Dendritic cell treated with granulocyte-macrophage colony-stimulating factor and Interleukin-4, amounts not matched to agents 40 ng/mL and 50 ng/mL, for 4 days (primary cell): ENCODE data around the gene DUSP9.

Experiments used
- H3K27ac Mint-ChIP-seq: one replicate; pipeline ENCODE4 v1.8.0; 2022; ENCODE audit warnings: mild to moderate bottlenecking, mixed read lengths
- H3K27me3 Mint-ChIP-seq: one replicate; pipeline ENCODE4 v1.8.0; 2022; ENCODE audit warnings: mild to moderate bottlenecking, mixed read lengths
- H3K36me3 Mint-ChIP-seq: one replicate; pipeline ENCODE4 v1.8.0; 2022; ENCODE audit warnings: low read depth, mixed read lengths
- H3K4me1 Mint-ChIP-seq: one replicate; pipeline ENCODE4 v1.8.0; 2022; ENCODE audit warnings: low read depth, mixed read lengths
- H3K4me3 Mint-ChIP-seq: one replicate; pipeline ENCODE4 v1.8.0; 2022; ENCODE audit warnings: mild to moderate bottlenecking, moderate library complexity, mixed read lengths
- H3K9me3 Mint-ChIP-seq: one replicate; pipeline ENCODE4 v1.8.0; 2022; ENCODE audit warnings: mixed read lengths
- intact Hi-C: fragments of 100-400 bp; cut with micrococcal nuclease; formaldehyde crosslinking; loops from one replicate; pipeline ENCODE4 v1.15.0; 2022

The DUSP9 gene

GRCh38 chrX:153635788-153636668 is 11.0 kb upstream of the DUSP9 start:
- intact Hi-C loops, result no loop called here
- no peaks in the 10 kb centered on the region for H3K4me1 Mint-ChIP-seq

GRCh38 chrX:153636716-153637115 is 10.3 kb upstream of the DUSP9 start:
- intact Hi-C loops, result no loop called here
- Mint-ChIP-seq H3K27me3 (peaks cover 38% of the 10 kb centered on the region), H3K4me3 (no peak overlapping the region), H3K27ac (no peak overlapping the region), H3K4me1 (peaks cover 5% of the 10 kb centered on the region), H3K9me3 (no peaks in the 10 kb centered on the region), H3K36me3 (no peaks in the 10 kb centered on the region)

More at GRCh38 chrX:153635788-153636668, 11.0 kb upstream of the DUSP9 start:
- no peaks in the 10 kb centered on the region for H3K9me3 Mint-ChIP-seq
- no peaks in the 10 kb centered on the region for H3K36me3 Mint-ChIP-seq
- no peak overlapping the region for H3K27ac Mint-ChIP-seq
- no peak overlapping the region for H3K4me3 Mint-ChIP-seq
- peaks cover 33% of the 10 kb centered on the region for H3K27me3 Mint-ChIP-seq

- Mint-ChIP-seq H3K4me1 (peaks cover 5% of the 10 kb centered on the region), H3K36me3 (no peaks in the 10 kb centered on the region), H3K9me3 (no peaks in the 10 kb centered on the region), H3K27me3 (peaks cover 41% of the 10 kb centered on the region), H3K4me3 (no peak overlapping the region), H3K27ac (no peak overlapping the region)
- intact Hi-C loops, result no loop called here
These were observed 9.6 kb upstream of the DUSP9 start for GRCh38 chrX:153637121-153638040.

GRCh38 chrX:153638041-153638371 is 9.0 kb upstream of the DUSP9 start:
- Mint-ChIP-seq H3K9me3 (no peaks in the 10 kb centered on the region), H3K27ac (no peak overlapping the region), H3K27me3 (peaks cover 46% of the 10 kb centered on the region), H3K4me1 (peaks cover 5% of the 10 kb centered on the region), H3K4me3 (no peak overlapping the region), H3K36me3 (no peaks in the 10 kb centered on the region)
- intact Hi-C loops, result no loop called here

- peaks cover 9% of the 10 kb centered on the region for H3K4me1 Mint-ChIP-seq
- H3K9me3 Mint-ChIP-seq, result no peaks in the 10 kb centered on the region
- no peak overlapping the region for H3K4me3 Mint-ChIP-seq
- no peak overlapping the region for H3K27ac Mint-ChIP-seq
- H3K27me3 Mint-ChIP-seq, result peaks cover 52% of the 10 kb centered on the region
- no peaks in the 10 kb centered on the region for H3K36me3 Mint-ChIP-seq
- intact Hi-C loops, result no loop called here
These were observed 8.4 kb upstream of the DUSP9 start for GRCh38 chrX:153638436-153639176.

- Mint-ChIP-seq H3K27ac (no peak overlapping the region), H3K4me1 (peaks cover 13% of the 10 kb centered on the region), H3K36me3 (no peaks in the 10 kb centered on the region)
These were observed 7.6 kb upstream of the DUSP9 start for GRCh38 chrX:153639177-153640044.

GRCh38 chrX:153640045-153640686 is 6.8 kb upstream of the DUSP9 start:
- H3K4me3 Mint-ChIP-seq, result no peak overlapping the region
- peaks cover 13% of the 10 kb centered on the region for H3K4me1 Mint-ChIP-seq
- H3K36me3 Mint-ChIP-seq, result no peaks in the 10 kb centered on the region
- no peak overlapping the region for H3K27ac Mint-ChIP-seq
- H3K9me3 Mint-ChIP-seq, result no peaks in the 10 kb centered on the region
- H3K27me3 Mint-ChIP-seq, result peaks cover 62% of the 10 kb centered on the region
- intact Hi-C loops, result no loop called here

More at GRCh38 chrX:153639177-153640044, 7.6 kb upstream of the DUSP9 start:
- intact Hi-C loops, result no loop called here
- Mint-ChIP-seq H3K27me3 (peaks cover 57% of the 10 kb centered on the region), H3K4me3 (no peak overlapping the region), H3K9me3 (no peaks in the 10 kb centered on the region)

- no peak overlapping the region for H3K27ac Mint-ChIP-seq
- H3K4me1 Mint-ChIP-seq, result peaks cover 13% of the 10 kb centered on the region
- intact Hi-C loops, result no loop called here
- H3K36me3 Mint-ChIP-seq, result no peaks in the 10 kb centered on the region
- no peak overlapping the region for H3K4me3 Mint-ChIP-seq
- H3K27me3 Mint-ChIP-seq, result peaks cover 70% of the 10 kb centered on the region
- no peaks in the 10 kb centered on the region for H3K9me3 Mint-ChIP-seq
These were observed 6.0 kb upstream of the DUSP9 start for GRCh38 chrX:153640736-153641575.

GRCh38 chrX:153641627-153642026 is 5.4 kb upstream of the DUSP9 start:
- Mint-ChIP-seq H3K27ac (no peak overlapping the region), H3K4me1 (peaks cover 13% of the 10 kb centered on the region), H3K4me3 (no peak overlapping the region), H3K36me3 (no peaks in the 10 kb centered on the region), H3K27me3 (peaks cover 77% of the 10 kb centered on the region), H3K9me3 (no peaks in the 10 kb centered on the region)
- intact Hi-C loops, result no loop called here

GRCh38 chrX:153642051-153642654 is 4.8 kb upstream of the DUSP9 start:
- Mint-ChIP-seq H3K36me3 (no peaks in the 10 kb centered on the region), H3K27ac (no peak overlapping the region), H3K9me3 (no peaks in the 10 kb centered on the region), H3K4me1 (peaks cover 13% of the 10 kb centered on the region), H3K27me3 (peaks cover 74% of the 10 kb centered on the region), H3K4me3 (no peak overlapping the region)
- intact Hi-C loops, result no loop called here

- intact Hi-C loops, result no loop called here
- Mint-ChIP-seq H3K4me3 (peak overlapping the region; percentile 37), H3K4me1 (peaks cover 13% of the 10 kb centered on the region), H3K36me3 (no peaks in the 10 kb centered on the region), H3K9me3 (no peaks in the 10 kb centered on the region), H3K27me3 (peaks cover 77% of the 10 kb centered on the region), H3K27ac (no peak overlapping the region)
These were observed 4.2 kb upstream of the DUSP9 start for GRCh38 chrX:153642655-153643430.
